Measurements from ENCODE around the gene ZFTA.

DNA sequence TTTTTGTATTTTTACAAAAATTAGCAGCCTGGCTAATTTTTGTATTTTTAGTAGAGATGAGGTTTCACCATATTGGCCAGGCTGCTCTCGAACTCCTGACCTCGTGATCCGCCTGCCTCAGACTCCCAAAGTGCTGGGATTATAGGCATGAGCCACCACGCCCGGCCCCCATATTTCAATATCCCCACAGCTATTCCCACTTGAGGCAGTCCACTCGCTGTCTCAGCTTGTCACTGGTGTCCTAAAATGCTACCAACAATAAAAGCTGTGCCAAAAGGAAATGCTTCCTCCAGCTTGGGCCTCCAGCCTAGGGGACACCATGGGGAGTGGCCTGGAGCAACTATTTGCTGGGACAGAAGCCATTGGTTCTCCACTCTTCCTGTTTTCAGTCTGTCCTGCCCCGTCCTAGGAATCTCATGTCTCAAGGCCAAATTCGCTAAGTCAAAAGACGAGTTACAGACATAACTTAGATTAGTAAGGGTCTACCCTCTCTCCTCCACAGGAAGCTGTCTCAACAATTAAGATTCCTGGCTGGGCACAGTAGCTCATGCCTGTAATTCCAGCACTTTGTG lies 37.4 kb upstream of the ZFTA start:
- TF ChIP-seq POLR2A (IDR thresholded peaks at IDR 0.05; ENCODE audit: low read depth) (no peak), EP300 (IDR thresholded peaks at IDR 0.05) (no peak), POLR2AphosphoS5 (IDR thresholded peaks at IDR 0.05) (no peak)
- TF ChIP-seq, protein P1, sequence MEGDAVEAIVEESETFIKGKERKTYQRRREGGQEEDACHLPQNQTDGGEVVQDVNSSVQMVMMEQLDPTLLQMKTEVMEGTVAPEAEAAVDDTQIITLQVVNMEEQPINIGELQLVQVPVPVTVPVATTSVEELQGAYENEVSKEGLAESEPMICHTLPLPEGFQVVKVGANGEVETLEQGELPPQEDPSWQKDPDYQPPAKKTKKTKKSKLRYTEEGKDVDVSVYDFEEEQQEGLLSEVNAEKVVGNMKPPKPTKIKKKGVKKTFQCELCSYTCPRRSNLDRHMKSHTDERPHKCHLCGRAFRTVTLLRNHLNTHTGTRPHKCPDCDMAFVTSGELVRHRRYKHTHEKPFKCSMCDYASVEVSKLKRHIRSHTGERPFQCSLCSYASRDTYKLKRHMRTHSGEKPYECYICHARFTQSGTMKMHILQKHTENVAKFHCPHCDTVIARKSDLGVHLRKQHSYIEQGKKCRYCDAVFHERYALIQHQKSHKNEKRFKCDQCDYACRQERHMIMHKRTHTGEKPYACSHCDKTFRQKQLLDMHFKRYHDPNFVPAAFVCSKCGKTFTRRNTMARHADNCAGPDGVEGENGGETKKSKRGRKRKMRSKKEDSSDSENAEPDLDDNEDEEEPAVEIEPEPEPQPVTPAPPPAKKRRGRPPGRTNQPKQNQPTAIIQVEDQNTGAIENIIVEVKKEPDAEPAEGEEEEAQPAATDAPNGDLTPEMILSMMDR (IDR thresholded peaks at IDR 0.05) = no peak

All from esophagus muscularis mucosa (tissue), 4 donors.